ENCODE data around the gene ERG.

The ERG gene

DNA sequence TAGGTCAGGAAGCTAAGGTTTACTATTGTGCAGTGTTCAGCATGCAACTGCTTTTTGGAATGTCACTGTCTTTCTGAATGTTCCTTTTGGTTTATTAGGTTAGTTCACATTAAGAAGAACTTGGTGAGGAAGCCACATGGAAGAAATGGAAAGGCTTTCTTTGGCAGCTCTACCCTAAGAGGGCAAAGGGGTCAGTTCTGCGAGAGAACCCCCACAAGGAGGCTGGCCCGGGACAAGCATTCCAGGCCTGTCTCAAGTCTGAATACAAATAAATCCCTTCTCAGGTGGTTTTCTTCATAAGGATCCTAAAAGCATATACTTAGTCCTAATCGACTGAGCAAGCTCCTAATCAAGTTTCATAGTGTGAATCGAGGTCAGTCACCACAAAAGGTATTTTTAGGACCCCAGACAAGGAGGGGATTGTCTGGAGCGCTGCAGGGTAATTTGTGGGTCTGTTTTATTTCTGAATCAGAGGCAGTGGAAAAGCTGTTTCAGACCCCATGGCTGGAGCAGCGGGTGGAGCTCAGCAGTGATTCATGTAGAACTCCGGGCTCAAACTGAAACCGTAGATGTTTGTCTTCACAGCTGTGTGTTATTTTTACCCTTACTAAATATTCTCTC lies 63.3 kb downstream of the ERG start:
- DNase-seq (ENCODE audit: low read depth in 2 of 2), result no peak

DNA sequence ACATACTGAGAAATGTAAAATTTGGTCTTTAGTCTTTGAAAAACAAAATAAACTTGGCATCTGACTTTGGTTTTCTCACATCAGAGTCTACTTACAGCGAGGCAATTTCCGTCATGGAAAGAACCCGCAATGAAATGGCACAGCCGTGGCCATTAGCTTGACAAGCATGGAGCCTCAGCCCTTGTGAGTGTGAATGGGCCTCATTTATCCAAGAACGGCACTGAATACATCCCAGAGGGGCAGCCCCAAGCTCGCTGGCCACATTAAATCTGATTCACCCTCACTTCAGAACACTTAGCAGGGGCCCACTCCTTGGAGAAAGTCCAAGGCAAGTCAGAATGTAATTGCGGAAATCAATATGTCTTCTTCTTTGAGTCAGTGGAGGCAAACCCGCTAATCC lies 64.8 kb downstream of the ERG start:
- DNase-seq (ENCODE audit: low read depth in 2 of 2), result no peak

DNA sequence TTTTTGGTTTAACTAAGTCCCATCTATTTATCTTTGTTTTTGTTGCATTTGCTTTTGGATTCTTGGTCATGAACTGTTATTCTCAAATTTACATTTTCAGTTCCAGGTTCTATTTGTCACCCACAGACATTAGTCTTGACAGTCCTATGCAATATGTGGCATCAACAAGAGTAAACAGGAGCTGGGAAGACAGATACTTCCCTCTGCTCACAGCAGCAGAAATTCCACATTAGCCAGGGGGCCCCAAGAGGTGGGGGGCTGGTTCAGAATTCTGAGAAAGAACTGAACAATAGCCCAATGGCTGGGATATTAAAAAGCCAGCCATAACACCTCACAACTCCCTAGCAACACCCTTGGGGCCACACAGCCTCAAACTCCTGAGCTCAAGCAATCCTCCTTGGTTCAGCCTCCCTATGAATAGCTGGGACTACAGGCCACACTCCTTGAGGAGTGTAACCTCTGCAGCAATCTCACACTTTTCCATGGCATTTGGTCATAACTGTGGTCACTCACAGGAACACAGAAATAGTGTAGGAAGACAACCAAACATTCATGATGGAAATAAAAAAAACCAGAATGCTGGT lies 67.8 kb downstream of the ERG start:
- no peak for DNase-seq (ENCODE audit: low read depth in 2 of 2)

GRCh38 chr21:38429011-38429410 lies 69.3 kb downstream of the ERG start:
- DNase-seq (ENCODE audit: low read depth in 2 of 2), result no peak

DNA sequence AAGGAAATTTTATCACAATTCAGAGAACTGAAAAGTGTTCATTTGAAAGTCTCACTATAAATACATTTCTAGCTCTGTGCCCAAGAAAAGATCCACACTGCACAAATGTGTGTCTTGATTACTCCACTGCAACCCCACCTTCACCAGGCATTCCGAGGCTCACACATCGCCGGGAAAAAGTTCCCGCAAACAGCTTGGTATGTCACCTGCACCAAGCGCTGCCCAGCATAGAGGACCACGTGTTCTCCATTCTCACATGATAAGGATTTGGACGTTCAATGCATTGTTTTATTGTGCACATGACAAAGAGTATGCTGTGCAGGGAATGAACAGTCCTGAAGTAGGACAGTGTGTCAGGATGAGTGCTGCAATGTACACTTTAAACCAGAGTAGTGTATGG lies 70.1 kb downstream of the ERG start:
- no peak for DNase-seq (ENCODE audit: low read depth in 2 of 2)

GRCh38 chr21:38424305-38425019 lies 73.8 kb downstream of the ERG start:
- DNase-seq (ENCODE audit: low read depth in 2 of 2), result no peak

GRCh38 chr21:38422082-38422481 lies 76.2 kb downstream of the ERG start:
- DNase-seq (ENCODE audit: low read depth in 2 of 2), result no peak

- no peak for DNase-seq (ENCODE audit: low read depth in 2 of 2)
Measured at GRCh38 chr21:38420140-38420539, 78.1 kb downstream of the ERG start.

- DNase-seq (ENCODE audit: low read depth in 2 of 2), result no peak
Measured at GRCh38 chr21:38417726-38418125, 80.6 kb downstream of the ERG start.

DNA sequence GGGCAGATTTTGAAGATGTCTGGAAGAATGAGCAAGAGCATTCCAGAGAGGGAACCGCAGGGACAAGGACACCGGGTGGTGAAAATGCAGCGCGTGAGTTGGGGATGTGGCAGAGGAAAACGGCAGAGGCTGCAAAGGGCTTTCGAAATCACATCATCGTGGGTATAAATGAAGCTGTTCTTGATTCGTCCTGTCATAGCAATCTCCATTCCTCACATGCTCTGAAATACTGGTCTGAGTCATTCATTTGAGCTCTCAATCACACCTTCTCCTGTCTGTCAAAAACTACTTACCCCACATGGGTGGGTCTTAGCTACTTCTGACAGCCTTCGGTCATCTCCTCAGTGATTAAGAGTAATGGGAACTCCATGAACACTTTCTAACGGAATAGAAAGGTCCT lies 81.5 kb downstream of the ERG start:
- DNase-seq (ENCODE audit: low read depth in 2 of 2), result no peak

DNA sequence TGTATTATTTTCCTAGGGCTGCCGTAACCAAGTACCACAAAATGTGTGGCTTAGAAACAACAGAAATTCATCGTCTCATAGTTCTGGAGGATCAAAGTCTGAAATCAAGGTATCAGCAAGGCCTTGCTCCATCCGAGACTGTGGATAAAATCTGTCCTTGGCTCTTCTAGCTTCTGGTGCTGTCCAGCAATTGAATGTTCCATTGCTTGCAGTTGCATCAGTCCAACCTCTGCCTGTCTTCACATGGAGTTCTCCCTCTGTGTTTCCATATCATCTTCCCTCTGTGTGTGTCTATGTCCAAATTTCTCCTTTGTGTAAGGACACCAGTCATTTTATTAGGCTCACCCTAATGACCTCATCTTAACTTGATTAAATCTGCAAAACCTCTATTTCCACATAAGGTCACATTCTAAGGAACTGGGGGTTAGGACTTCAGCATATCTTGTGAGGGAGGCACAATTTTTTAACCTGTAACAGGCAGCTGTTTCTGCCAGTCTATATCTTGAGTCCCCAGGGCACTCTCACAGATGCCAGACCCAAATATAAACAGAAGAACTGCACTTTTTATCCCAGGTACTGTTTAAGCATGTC lies 84.2 kb downstream of the ERG start:
- DNase-seq (ENCODE audit: low read depth in 2 of 2), result no peak

GRCh38 chr21:38410466-38410865 lies 87.8 kb downstream of the ERG start:
- DNase-seq (ENCODE audit: low read depth in 2 of 2), result no peak

DNA sequence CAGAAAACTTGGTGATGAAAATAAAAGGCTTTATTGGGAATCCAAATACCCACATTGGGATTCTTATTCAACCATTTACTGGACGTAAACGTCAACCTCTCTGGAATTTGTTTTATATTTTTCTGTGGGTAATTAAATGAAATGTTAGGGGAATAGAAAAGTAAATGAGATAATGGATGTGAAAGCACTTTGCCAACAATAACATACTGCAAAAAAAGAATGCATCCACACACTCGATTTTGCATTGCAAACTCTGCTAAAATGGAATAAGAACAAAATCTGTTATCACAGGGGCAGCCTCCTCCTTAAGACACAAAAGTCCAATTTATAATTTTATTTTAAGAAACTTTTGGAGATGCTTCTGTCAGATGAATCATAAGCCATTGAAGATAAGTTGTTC lies 88.4 kb downstream of the ERG start:
- DNase-seq (ENCODE audit: low read depth in 2 of 2), result no peak

- no peak for DNase-seq (ENCODE audit: low read depth in 2 of 2)
Measured at GRCh38 chr21:38404177-38404576, 94.1 kb downstream of the ERG start.

DNA sequence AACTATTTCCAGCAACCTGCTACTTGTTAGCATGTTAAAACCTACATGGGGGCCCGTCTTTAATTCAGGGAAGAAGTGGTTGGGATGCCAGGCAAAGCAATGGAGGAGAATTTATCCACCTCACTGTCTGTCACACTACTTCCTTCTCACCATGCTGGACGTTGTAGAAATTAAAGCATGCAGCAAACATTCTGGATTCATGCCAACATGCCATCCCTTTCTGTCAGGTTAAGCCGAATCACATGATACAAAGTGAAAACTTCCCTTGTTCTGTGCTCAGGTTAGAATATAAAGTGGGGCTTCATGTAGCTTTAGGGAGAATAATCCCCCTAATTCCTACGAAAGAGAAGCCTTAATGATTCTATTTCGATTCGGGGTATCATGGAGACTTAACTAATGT lies 95.5 kb downstream of the ERG start:
- no peak for DNase-seq (ENCODE audit: low read depth in 2 of 2)

DNA sequence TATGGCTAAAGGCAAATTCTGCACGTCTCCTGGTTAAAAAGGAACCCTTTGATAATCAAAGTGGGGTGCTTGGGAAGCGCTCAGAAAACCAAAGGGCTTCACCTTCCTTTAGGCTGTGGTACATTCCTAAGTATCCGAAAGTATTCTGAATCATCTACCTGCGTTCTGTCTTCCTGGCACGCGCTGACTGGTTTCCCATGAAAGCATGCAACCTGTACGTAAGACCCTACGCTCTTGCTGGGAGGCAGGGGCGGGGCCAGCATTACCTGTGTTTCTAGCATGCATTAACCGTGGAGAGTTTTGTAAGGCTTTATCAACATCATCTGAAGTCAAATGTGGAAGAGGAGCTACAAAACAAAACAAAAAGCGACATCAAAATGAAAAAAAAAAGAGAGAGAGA lies 96.0 kb downstream of the ERG start:
- no peak for DNase-seq (ENCODE audit: low read depth in 2 of 2)

GRCh38 chr21:38401191-38401926 lies 96.9 kb downstream of the ERG start:
- DNase-seq (ENCODE audit: low read depth in 2 of 2), result no peak

- no peak for DNase-seq (ENCODE audit: low read depth in 2 of 2)
Measured at GRCh38 chr21:38400195-38400919, 97.9 kb downstream of the ERG start.

DNA sequence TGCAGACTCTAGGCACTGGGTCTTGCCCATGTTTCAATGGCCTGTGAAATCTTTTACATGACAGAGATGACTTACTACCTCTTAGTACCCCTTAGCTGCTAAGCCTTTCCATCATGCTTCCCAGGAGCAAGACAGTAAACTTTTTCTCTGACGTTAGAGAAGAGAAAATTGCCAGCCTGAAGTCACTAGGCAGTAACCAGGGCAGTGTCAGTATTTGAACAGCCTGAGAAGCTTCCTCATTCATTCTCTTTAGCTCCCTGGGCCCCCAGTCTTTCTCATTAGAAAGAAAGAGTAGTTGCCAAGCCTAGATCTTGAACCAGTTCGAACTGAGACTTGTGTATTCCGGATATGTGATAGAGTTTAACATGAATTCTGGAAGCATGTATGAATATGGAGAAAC lies 99.2 kb downstream of the ERG start:
- DNase-seq (ENCODE audit: low read depth in 2 of 2), result no peak

DNA sequence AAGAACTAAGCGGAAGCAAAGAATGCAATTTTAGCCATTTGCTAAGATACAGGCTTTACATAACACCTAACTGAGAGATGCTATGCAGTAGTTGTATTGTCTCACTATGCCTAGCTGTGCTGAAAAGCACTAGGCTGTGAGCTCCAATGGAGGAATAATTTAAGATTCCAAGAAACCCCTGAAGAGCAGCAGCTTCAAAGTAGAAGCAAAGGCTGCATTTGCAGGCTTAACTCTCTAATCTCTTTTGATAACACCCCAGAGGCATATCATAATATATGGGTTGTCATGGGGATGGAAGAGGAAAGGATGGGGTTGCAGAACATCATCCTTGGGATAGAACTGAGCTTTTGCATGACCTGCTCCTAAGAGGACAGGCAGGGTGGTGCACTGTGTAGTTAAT lies 102.0 kb downstream of the ERG start:
- DNase-seq (ENCODE audit: low read depth in 2 of 2), result no peak

DNA sequence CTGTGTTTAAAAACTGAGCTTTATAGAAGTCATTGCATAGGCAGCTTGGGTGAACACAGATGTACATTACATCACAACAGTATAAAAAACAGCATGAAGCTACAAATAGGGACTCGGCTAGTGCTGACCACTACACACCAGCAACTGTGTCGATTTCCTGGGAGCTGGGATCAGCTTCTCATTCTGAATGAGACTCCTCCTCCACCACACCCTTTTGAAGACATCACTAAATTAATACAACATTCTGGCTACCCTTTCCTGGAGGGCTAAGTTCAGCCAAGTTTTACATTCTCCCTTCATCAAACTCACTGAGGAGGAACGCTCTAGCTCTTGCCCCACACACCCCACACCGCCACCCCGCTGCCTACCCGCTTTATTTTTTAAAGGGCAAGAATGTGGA lies 102.7 kb downstream of the ERG start:
- DNase-seq (ENCODE audit: low read depth in 2 of 2), result no peak

- DNase-seq (ENCODE audit: low read depth in 2 of 2), result no peak
Measured at GRCh38 chr21:38392661-38393060, 105.6 kb downstream of the ERG start.

Data from stimulated activated CD4-positive, alpha-beta T cell treated with anti-CD3 and anti-CD28 coated beads, Interleukin-12 subunit alpha, Interleukin-12 subunit beta, amount 100 ng/mL, for 24 hours (primary cell).